GM04503 (cell line): ENCODE data around the gene SLC5A9.
"Not testable (repeated sequence)": the region's sequence is repeated elsewhere in the genome, so short reads cannot be mapped to it uniquely, and the experiment has no call there.

ENCODE experiments used
- DNase-seq: peaks from one replicate; pipeline ENCODE4 v3.0.0-alpha.2; 2012; ENCODE audit warnings: low read depth

SLC5A9 gene

GRCh38 chr1:48222501-48223242 is at the start of gene SLC5A9:
TSS of gene SLC5A9 (plus strand) at chr1:48222716. CDS start at chr1:48222737, 21 bp downstream.
- no peak for DNase-seq

GRCh38 chr1:48175116-48175515 is 47.4 kb upstream of the SLC5A9 start:
- no peak for DNase-seq

- DNase-seq, result no peak
Observed at GRCh38 chr1:48177257-48177656, 45.3 kb upstream of the SLC5A9 start.

- DNase-seq, result no peak
Observed at GRCh38 chr1:48181669-48182367, 40.7 kb upstream of the SLC5A9 start.

- DNase-seq, result no peak
Observed at GRCh38 chr1:48182439-48182838, 40.1 kb upstream of the SLC5A9 start.

- no peak for DNase-seq
Observed at GRCh38 chr1:48186306-48186839, 36.1 kb upstream of the SLC5A9 start.

GRCh38 chr1:48187969-48188563 is 34.5 kb upstream of the SLC5A9 start:
- no peak for DNase-seq

GRCh38 chr1:48190881-48191280 is 31.6 kb upstream of the SLC5A9 start:
- no peak for DNase-seq

GRCh38 chr1:48194801-48195200 is 27.7 kb upstream of the SLC5A9 start:
- no peak for DNase-seq

- DNase-seq, result no peak
Observed at GRCh38 chr1:48196237-48196636, 26.3 kb upstream of the SLC5A9 start.

GRCh38 chr1:48198970-48199369 is 23.5 kb upstream of the SLC5A9 start:
- DNase-seq, result no peak

GRCh38 chr1:48200166-48200900 is 22.2 kb upstream of the SLC5A9 start:
- no peak for DNase-seq

- peak; percentile 56 for DNase-seq
Observed at GRCh38 chr1:48202030-48202752, 20.3 kb upstream of the SLC5A9 start.

- DNase-seq, result no peak
Observed at GRCh38 chr1:48203287-48203900, 19.1 kb upstream of the SLC5A9 start.

GRCh38 chr1:48205522-48205921 is 17.0 kb upstream of the SLC5A9 start:
- DNase-seq, result no peak

- no peak for DNase-seq
Observed at GRCh38 chr1:48206371-48206770, 16.1 kb upstream of the SLC5A9 start.

GRCh38 chr1:48207131-48207530 is 15.4 kb upstream of the SLC5A9 start:
- no peak for DNase-seq

- DNase-seq, result no peak
Observed at GRCh38 chr1:48207536-48208075, 14.9 kb upstream of the SLC5A9 start.

- DNase-seq, result no peak
Observed at GRCh38 chr1:48208251-48208650, 14.3 kb upstream of the SLC5A9 start.

- DNase-seq, result no peak
Observed at GRCh38 chr1:48208652-48209051, 13.9 kb upstream of the SLC5A9 start.

- DNase-seq, result not testable (repeated sequence)
Observed at GRCh38 chr1:48213462-48213861, 9.1 kb upstream of the SLC5A9 start.
